Lower leg skin (tissue), 3 donors: ENCODE data around the gene THOP1.

ENCODE experiments used
- CTCF ChIP-seq, 3 donors: fragments of 450-650 bp; IDR thresholded peaks; one replicate each; pipeline ENCODE4 v1.5.1; 2016; ENCODE audit warnings: antibody characterized with exemption in 3 of 3, mild to moderate bottlenecking in 3 of 3, moderate library complexity in 2 of 3
- POLR2A ChIP-seq, 2 donors: fragments of 450-650 bp; IDR thresholded peaks; one replicate each; pipeline ENCODE4 v1.6.1; 2016 to 2017; ENCODE audit warnings: antibody characterized with exemption in 2 of 2, mild to moderate bottlenecking in 1 of 2, moderate library complexity in 1 of 2

- TF ChIP-seq CTCF (IDR thresholded peaks at IDR 0.05) (no peak), POLR2A (IDR thresholded peaks at IDR 0.05) (no peak)
Observed at GRCh38 chr19:2793577-2793976, 8.3 kb downstream of the THOP1 start.
